SH-SY5Y (cell line): ENCODE measurements around the gene SPECC1L.
A peak's percentile ranks its signal among the peaks of the same experiment; 100 is the strongest.

Source experiments
- GATA2 ChIP-seq: IDR thresholded peaks from 2 replicates; pipeline ENCODE4 v1.6.1; 2011; ENCODE audit warnings: mild to moderate bottlenecking, low read depth, low read length
- GATA3 ChIP-seq: IDR thresholded peaks from 2 replicates; pipeline ENCODE4 v1.6.1; 2011; ENCODE audit warnings: low read depth, mild to moderate bottlenecking, low read length, moderate library complexity

The SPECC1L gene

DNA sequence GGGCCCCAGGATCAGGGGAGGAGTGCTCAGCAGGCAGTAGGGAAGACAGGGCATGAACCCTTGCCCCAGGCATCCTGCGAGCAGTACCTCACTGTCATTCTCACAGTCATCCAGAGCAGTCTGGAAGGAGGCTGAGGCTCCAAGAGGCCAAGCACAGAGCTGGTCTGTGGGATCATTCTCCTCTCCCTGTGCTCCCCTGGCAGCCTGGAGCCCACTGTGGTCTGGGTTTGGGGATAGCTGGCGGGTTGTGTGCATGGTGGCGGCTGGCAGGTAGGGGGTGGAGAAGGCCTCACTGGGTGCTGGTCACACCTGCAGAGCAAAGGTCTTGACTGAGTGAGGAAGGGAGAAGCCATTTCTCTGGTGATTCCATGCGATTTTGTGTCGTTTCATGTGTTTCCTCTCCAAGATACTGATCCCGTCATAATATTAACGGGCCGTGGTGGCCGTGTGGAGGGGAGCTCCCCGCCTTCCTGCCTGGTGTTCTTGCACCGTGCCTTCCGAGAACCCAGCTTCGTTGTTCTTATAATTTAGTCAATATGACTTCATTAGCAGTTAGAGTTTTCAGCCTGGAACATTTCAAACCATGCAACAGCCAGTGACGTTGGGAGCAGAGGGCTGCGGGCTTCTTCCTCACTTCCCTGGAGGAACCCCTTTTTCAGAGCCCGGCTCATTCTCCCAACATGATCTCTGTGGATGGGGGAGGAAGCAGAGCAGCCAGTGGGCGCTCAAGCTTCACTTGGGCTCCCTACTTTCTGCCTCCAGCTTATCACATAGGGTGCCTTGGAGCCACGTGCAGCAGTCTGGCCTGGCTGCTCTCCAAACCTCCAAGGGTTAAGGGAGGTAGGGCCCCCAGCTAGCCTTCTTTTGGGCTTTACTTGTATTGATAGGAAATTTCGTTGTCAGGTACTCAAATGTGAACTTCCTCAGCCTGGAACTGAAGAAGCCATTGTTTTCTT is 136.0 kb downstream of the SPECC1L start:
- TF ChIP-seq GATA3 (no peak), GATA2 (no peak)

DNA sequence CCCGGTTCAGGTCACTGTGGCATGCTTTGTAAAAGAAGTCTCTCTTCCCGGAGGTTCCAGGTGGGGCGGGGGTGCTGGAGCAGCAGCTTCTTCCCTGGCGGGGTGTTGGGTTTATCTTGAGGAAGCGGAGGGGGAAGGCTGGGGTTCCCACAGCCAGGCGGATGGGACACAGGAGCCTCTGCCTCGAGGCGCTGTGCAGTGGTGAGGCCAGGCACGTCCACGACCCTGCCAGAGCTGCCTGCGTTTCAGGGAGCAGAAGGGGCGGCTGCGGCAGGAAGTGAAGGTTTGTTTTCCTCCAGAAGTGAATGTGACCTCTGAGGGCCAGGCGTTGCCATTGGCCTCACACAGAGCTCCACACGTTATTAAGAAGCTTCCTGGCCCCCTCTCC is 136.6 kb downstream of the SPECC1L start:
- TF ChIP-seq GATA2: no peak
- no peak for TF ChIP-seq GATA3

DNA sequence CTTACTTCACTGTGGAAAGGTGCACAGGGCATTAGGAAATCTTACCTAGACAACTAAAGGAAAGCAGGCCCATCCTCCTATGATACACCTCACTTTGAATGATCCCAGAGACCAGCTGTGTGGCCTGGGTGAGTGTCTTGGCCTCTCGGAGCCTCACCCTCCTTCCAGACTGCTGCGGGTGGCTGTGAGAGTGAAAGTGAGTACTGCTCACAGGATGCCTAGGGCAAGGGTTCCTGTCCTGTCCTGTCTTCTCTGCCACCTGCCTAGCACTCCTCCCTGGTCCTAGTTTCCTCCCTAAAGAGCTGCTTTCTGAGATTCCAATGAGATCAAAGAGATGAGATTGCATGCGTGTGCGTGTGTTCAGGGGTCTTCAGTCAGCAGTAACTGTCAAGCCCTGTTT is 137.3 kb downstream of the SPECC1L start:
- no peak for TF ChIP-seq GATA3
- TF ChIP-seq GATA2: no peak

DNA sequence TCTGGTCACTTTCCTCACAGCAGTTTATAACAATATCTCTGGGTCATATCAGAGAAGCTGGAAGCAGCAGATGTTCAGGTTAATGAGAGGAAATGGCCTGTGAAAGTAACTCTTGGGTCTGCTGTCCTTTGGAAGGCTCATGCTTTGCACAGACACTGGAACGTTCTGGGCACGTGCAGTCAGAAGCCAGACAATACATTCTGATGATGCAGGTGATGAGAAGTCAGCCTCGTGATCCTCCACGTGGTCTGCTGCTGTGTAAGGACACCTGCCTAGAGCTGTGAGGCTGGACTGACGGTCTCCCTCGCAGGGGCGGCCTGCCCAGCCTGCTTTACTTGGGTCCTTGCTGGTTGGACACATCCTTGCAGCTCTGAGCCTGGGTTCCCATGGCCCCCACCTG is 138.0 kb downstream of the SPECC1L start:
- TF ChIP-seq GATA3 (no peak), GATA2 (peak; percentile 41)

DNA sequence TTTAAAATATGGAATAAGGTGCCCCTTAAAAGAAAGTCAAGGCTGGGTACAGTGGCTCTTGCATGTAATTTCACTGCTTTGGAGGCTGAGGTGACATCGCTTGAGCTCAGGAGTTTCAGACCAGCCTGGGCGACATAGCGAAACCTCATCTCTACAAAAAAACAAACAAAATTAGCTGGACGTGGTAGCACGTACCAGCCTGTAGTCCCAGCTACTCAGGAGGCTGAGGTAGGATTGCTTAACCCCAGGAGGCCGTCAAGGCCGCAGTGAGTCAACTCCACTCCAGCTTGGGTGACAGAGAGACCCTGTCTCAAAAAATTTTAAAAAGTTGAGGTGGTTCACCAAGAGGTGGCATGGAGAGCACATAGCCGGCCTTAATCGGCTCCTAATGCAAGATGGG is 139.1 kb downstream of the SPECC1L start:
- TF ChIP-seq GATA3 (no peak), GATA2 (no peak)

DNA sequence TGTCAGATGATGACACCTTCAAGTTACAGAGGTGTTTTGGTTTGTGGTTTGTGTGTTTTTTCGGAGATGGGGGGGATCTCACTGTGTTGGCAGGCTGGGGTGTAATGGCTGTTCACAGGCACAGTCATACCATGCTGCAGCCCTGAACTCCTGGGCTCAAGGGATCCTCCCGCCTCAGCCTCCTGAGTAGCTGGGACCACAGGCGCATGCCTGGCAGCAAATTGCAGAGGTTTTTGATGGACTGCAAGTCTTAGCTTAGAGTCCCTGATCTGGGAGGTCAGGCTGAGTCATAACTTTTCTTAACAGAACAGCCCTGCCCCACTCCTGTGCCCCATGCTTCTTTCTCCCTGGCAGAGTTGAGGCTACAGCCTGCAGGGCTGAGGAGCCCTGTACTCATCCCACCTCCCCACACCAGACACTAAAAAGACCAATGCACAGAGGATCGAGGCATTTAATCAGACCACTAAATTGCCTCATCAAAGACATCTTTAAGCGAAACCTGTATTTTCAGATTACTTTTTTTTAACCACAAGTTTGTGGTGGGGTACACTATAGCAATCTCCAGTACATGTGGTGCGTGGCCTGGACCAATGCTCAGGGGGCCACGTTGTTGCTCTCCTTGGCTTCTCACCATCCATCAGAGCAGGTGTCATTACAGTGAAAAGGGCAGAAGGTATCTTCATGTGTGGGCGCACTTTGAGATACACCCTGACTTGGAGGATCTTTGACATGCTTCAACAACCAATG is 139.7 kb downstream of the SPECC1L start:
- TF ChIP-seq GATA3 (no peak), GATA2 (no peak)

DNA sequence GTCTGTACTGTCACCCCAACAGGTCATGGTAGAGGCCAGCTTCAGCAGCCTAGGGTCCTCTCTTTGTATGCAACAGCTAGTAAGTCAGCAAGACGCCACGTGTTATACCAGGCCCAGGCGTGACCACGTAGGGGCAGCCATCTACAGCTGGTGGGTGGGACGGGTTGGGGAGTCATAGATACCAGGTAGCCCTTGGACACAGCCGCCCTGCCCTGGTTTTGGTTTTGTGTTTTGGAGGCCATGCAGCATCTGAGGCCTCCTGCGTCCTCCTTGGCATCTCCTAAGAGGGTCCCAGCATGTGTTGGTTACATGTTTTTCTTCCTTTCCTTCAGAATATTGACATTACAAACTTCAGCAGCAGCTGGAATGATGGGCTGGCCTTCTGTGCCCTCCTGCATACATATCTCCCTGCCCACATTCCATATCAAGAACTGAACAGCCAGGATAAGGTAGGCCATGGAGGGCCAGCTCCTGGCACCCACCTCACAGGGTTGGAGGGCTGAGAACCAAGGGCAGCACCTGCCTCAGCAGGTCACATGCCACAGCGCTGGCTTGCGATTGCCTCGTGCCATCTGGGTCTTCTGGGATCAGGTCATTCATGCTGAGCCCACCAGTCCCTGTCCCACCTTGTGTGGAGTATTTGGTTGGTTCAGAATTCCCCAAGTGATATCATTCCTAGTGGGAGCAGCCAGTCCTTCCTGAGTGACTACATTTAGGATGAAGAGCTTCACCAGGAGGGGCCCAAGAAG is 140.8 kb downstream of the SPECC1L start:
- TF ChIP-seq GATA3: no peak
- TF ChIP-seq GATA2: no peak

GRCh38 chr22:24412274-24412673 is 141.6 kb downstream of the SPECC1L start:
- TF ChIP-seq GATA2 (no peak), GATA3 (no peak)

- TF ChIP-seq GATA3 (no peak), GATA2 (no peak)
These were observed 142.6 kb downstream of the SPECC1L start for GRCh38 chr22:24413271-24413670.

- TF ChIP-seq GATA3 (no peak), GATA2 (no peak)
These were observed 143.2 kb downstream of the SPECC1L start for GRCh38 chr22:24413736-24414385.

DNA sequence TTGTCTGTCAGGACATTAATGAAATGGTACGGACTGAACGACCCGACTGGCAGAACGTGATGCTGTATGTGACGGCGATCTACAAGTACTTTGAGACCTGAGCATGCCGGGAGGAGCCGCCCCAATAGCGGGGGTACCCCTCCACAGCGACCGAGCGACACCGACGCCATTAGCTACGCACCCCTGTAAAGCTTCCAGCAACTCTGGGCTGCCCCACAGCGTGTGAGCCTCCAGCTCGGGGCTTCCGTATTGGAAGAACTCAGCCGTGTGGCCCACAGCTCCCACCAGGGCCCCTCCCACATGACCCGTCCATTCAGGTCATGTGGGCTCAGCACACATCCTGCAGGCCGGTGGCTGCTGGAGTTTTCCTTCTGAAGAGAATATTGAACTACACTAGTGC is 143.9 kb downstream of the SPECC1L start:
- TF ChIP-seq GATA2 (no peak), GATA3 (no peak)

- TF ChIP-seq GATA2 (no peak), GATA3 (no peak)
These were observed 144.6 kb downstream of the SPECC1L start for GRCh38 chr22:24414984-24415945.

DNA sequence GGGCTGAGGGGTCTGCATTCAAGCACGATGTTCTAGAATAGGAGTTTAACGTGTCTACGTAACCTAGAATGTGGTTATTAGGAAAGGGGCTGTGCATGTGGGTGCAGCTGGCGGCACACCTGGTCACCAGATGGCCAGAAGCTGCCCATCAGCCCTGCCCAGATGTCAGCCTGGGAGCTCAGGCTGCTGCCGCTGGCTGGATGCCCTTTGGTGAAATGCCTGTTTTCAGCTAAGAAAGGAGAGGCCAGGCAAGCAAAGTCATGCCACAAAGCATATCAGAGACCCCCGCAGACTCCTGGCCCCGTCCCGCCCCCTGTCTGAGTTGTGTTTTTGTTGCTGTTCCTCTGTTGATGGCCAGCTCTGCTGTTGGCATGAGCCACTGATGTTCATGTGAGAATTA is 145.5 kb downstream of the SPECC1L start:
- no peak for TF ChIP-seq GATA2
- TF ChIP-seq GATA3: no peak
